Erythroblast (primary cell): ENCODE data around the gene OR6S1.
"Not testable (repeated sequence)": the region's sequence is repeated elsewhere in the genome, so short reads cannot be mapped to it uniquely, and the experiment has no call there.

ENCODE experiments used
- DNase-seq, 2 experiments: peaks; one replicate each; lab custom pipeline; 2025; lab: John Stamatoyannopoulos, UW
- GATA1 ChIP-seq: IDR thresholded peaks from 2 replicates; pipeline ENCODE4 v1.6.1; 2011; ENCODE audit warnings: low read depth, mild to moderate bottlenecking, control low read depth, low read length, moderate library complexity
- POLR2A ChIP-seq: IDR thresholded peaks from 2 replicates; pipeline ENCODE4 v1.6.1; 2011; ENCODE audit warnings: mild to moderate bottlenecking, low read length

OR6S1 gene

GRCh38 chr14:20681348-20682126 is 40.0 kb upstream of the OR6S1 start:
- peak; percentile 80 to 88 for DNase-seq
- TF ChIP-seq GATA1 (no peak), POLR2A (no peak)

GRCh38 chr14:20680843-20681347 is 39.4 kb upstream of the OR6S1 start:
- no peak for DNase-seq
- no peak for TF ChIP-seq GATA1
- no peak for TF ChIP-seq POLR2A

DNA sequence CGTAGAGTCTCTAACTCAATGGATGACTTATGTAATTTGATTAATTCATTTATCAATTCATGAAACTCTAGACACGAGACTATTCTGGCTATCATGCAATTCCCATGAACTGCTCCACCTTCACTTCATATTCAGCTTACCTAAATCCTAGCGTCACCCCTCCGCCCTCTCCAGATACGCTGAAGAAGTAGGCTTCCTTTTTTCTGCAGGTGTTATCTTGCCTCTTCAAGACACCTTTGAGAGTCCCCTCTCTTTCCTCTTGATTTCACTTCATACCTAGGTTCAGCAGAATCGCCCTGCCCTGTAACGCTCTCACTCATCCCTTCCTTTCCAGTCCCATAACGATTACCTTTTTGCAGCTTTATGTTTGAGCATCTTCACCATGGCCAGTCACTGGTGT is 38.9 kb upstream of the OR6S1 start:
- TF ChIP-seq GATA1 (no peak), POLR2A (no peak)
- DNase-seq: no peak

- no peak for TF ChIP-seq GATA1
- TF ChIP-seq POLR2A: no peak
- peak; percentile 7 to 15 for DNase-seq
These were observed 38.4 kb upstream of the OR6S1 start for GRCh38 chr14:20679907-20680306.

DNA sequence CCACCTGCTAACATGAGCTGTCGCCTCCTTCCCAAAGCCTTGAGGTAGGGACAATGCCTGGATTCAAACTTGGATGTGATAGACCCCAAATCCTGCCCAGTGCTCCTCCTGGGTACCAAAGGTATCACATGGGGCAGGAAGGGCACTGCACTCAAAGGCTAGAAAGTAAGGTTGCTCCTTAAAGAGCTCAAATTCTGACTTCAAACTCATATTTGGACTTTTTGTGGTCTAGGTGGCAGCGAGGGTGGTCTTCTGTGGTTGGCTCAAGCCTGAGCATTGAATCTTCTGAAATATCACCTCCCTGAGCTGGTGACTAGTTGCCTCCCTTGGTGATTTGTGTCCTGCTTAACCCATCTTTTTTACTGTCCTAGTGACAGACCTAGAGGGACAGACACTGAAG is 34.6 kb upstream of the OR6S1 start:
- DNase-seq: no peak
- TF ChIP-seq GATA1 (no peak), POLR2A (no peak)

- no peak for DNase-seq
- TF ChIP-seq POLR2A (no peak), GATA1 (no peak)
These were observed 34.2 kb upstream of the OR6S1 start for GRCh38 chr14:20675669-20676068.

GRCh38 chr14:20671597-20672283 is 30.2 kb upstream of the OR6S1 start:
- TF ChIP-seq POLR2A: no peak
- no peak for TF ChIP-seq GATA1
- DNase-seq: no peak

- TF ChIP-seq POLR2A (no peak), GATA1 (no peak)
- DNase-seq: no peak
These were observed 27.5 kb upstream of the OR6S1 start for GRCh38 chr14:20668969-20669368.

DNA sequence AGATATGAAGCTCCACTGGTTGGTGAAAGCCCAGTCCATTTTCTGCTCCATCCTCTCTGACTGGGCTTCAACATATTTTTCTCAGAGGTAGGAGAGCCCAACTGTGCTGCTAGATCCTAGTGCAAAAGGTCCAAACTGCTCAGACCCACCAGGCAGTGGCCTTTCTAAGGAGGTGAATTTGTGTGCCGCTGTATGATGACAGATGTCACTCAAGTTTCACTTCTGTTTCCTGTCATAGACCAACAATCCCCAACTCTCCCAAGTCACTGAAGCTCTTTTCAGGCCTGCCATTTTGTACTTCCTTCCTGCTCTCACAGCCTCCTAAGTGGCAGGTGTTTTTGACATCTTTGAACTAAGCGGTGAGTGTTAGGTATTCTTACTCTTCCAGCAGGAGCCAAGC is 26.5 kb upstream of the OR6S1 start:
- TF ChIP-seq GATA1: no peak
- no peak for TF ChIP-seq POLR2A
- DNase-seq: no peak

DNA sequence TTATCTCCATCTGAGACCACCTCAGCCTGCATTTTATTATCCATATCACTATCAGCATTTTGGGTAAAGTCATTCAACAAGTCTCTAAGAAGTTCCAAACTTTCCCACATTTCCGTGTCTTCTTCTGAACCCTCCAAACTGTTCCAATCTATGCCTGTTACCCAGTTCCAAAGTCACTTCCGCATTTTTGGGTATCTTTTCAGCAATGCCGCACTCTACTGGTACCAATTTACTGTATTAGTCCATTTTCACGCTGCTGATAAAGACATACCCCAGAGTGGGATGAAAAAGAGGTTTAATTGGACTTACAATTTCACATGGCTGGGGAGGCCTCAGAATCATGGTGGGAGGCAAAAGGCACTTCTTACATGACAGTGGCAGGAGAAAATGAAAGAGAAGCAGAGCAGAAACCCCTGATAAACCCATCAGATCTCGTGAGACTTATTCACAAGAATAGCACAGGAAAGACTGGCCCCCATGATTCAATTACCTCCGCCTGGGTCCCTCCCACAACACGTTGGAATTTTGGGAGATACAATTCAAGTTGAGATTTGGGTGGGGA is 25.0 kb upstream of the OR6S1 start:
- not testable (repeated sequence) for DNase-seq

DNA sequence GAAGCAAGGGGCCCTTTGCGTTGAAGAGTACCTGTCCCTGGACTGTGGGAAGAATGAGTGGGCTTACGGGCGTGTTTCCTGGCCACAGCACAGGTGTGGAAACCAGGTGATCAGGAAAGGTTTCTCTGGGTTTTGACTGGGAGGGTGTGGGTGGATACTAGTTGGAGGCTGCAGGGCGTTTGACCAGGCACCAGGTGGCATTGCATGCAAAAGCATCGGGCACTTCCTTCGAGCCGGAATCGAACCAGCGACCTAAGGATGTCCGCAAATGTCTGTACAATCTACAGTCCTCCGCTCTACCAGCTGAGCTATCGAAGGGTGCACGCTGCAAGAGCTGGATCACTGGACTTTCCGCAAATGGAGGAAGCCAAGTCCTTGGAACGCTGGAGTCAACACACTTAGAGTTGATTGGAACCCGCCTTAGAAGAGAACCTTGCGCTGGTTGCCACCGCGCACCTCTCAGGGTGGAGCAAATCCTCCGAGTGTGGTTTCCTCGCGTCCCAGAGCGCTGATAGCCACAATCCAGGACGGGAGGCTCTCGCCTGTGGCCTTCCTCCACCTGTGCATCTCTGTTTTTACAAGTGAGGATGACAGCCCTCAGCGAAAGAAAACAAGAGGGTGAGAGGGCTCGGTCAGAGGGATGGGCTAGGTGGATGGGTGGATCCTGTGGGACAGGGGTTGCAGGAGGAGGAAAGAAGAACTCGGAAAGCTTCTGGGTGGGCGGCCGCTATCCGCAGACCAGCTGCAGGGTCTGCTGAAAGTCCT is 21.7 kb upstream of the OR6S1 start:
- no peak for TF ChIP-seq POLR2A
- no peak for TF ChIP-seq GATA1
- peak; percentile 72 to 78 for DNase-seq

DNA sequence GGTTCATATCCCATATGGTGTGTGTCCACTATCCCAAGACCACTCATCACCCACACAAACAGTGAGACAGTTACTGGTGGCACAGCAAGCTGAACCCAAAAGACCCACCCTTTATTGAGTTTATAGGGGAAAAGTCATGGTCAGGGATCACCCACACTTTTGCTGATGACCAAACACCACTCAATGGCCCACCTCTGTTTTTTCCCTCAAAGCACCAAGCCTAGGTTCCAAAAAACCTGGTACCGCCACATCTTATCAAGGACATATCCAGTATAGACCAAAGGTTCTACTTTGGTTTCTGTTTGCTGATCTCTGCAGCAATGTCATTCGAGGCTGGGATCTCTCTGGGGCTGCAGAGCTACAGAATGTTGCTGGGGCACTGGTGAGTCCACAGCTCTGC is 19.7 kb upstream of the OR6S1 start:
- DNase-seq: no peak

DNA sequence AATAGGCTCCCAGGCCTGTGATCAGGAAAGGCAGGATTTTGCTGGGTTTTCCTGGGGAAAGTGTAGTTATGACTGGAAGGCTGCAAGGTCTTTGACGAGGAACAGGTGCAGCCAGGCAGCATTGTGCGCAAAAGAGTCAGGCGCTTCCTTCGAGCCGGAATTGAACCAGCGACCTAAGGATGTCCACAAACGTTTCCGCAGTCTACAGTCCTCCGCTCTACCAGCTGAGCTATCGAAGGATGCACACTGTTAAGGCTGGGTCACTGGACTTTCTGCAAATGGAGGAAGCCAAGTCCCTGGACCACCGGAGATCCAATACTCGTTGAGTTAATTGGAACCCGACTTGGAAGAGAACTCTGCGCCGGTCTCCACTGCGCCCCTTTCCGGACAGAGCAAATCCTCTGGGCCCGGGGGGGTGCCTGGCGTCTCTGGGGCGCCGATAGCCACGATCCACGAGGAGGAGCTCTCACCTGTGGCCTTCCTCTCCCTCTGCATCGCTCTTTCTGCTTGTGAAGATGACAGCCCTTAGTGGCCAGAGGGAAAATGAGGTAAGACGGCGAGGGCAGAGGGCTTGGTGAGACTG is 18.4 kb upstream of the OR6S1 start:
- TF ChIP-seq POLR2A (no peak), GATA1 (no peak)
- DNase-seq: no peak

More for the DNA sequence above, 19.7 kb upstream of the OR6S1 start:
- TF ChIP-seq POLR2A: no peak
- no peak for TF ChIP-seq GATA1
